UCSD-AML1 (cell line): Measurements from ENCODE around the gene FAM78A.
"Not testable (repeated sequence)": the region's sequence is repeated elsewhere in the genome, so short reads cannot be mapped to it uniquely, and the experiment has no call there.

Source experiments
- DNase-seq: peaks from one replicate; lab custom pipeline; 2025; ENCODE audit not compliant: unreplicated experiment; lab: John Stamatoyannopoulos, UW

Gene FAM78A

DNA sequence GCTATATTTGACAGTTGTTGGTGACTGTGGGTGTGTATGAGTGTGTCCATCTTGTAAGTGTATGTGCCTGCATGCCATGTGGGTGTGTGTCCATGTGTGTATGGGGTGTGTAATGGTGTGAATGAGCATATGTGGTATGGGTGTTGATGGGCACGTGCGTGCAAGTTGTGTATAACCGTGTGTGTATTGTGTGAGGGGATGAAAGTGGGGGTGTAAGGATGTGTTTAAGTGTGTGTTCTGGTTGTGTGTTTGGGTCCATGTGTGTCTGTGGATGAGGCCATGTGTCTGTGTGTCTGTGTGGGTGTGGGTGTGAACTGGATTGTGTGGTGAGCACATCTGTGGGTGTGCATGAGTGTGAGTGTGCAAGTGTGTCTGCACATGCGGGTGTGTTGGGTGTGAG is 5.9 kb upstream of the FAM78A start:
- no peak for DNase-seq

DNA sequence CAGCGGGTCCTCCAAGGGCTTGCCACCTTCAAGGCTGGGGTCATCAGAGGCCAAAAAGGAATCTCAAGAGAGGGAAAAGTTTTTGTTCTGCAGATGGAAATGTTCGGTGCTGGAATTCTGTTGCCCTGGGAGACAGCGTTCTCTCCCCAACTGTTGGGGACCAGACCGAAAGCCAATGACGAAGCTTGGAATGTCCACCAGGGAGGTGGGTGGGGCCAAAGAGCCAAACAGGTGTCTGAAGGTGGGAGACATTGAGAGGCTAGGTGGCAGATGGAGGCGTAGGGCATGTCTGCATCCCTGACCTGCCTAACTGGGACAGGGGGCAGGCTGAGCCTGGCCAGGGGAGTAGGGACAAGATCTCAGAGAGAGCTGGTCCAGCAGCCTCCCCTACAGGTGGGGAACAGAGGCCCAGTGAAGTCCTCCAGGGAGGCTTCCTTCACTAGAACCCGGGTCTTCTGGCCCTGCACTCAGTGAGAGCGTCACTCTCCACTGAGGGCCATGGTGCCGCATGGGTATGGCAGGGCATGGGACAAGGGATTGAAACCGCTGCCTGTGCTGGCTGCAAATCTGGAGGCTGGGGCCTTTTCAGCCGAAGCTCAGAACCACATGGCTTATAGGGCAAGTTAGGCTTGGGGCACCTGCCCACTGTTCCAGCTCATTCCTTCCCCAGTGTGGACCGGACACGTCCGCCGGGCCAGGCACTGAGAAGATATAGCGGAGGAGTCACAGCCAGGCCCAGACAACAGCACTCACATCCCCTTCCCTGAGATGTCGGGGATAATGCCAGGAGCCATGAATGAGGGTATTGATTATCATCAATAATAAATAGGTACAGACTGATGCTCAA is 5.0 kb upstream of the FAM78A start:
- DNase-seq: no peak

DNA sequence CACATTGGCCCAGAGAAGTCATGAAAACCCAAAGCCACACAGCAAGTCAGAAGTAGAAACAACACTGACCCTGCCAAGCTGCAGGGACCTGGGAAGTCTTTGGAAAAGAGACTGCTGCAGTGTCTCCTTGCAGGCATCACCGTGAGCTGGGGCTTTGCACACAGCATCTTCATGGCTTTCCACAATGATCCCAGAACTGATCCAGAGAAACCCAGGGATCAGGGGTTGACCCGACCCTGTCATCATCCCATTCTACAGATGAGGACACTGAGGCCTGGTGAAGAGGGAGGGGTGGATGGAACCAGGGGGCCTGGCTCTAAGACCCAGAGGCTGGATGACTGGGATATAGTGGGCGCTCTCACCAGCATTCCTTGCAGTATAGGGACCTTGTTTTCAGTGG is 4.3 kb upstream of the FAM78A start:
- DNase-seq: no peak

DNA sequence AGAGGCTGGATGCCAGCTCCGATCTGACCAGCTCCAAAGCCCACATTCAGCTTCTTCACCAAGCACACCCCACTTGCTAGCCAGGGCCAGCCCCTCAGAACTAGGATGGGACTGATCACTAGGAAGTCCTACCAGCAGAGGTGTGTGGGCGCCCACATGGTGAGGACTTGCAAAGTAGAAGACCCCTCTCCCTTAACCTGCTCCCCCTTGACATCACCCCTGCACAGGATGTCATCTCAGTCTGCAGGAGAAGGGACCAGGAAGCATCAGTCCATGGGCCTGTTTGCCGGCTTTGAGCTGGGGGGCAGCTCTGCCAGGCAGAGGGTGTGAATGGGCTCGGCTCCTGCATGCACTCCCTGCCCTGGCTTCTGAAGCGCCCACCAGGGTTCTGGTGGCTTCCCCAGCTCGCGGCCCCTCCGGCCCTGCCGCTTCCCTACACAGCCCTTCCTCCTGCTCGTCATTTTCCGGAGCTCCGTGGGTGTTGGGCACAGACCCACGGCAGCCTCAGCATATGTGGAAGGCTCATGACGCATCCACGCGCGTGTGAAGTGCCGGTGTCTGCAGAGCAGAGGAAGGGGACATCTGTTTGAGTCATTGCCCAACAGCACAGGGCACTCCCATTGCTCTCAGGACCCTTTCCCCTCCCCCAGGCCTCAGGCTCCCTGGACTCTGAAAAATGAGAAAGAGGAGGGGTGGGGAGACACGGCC is 3.7 kb upstream of the FAM78A start:
- no peak for DNase-seq

DNA sequence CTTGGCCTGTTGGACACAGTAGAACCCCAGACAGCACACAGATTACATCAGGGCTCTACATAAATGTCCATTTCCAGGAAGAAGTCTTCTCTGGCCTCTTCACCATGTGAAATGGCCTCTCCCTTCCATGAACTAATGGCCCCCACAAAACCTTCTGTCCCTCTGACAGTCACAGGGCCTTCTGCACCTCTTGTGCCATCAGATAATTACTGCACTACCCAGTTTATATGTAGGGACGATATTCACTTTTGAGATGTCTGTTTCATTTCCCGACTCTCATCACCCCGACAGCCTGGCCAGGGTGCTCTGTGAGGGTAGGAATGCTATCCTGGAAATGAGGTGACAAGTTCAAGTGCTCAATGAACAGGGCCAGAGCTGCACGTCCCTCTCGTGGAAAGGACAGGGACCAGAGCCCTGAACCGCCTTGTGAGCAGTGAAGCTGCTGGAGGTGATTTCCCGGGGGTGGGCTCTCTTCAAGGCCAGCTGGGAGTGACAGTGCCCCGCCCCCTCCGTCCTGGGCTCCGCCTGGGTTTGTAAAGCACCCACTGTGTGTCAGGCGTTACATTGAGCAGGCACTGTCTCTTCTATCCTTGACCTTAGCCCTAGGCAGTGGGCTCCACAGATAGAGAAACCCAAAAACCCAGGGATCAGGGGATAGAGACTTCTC is 3.0 kb upstream of the FAM78A start:
- DNase-seq: no peak

DNA sequence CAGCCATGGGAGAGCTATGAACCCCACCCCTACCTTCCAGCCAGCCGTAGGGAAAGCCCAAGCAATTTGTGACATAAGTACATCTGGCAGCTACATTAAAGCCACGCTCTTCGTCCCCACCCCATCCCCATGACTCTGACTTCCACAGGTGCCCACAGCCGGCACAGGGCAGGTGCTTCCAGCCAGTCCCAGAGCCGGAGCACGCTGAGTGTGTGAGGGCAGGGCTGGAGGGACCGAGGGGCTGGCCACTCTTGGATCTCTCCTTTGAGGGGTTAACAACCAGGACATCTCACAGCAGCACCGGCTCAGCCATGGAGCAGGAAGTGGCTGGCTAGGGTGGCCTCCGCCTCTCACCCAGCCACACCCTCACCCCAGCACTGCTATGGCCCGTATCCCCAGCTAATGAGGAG is 2.4 kb upstream of the FAM78A start:
- peak; percentile 55 for DNase-seq

DNA sequence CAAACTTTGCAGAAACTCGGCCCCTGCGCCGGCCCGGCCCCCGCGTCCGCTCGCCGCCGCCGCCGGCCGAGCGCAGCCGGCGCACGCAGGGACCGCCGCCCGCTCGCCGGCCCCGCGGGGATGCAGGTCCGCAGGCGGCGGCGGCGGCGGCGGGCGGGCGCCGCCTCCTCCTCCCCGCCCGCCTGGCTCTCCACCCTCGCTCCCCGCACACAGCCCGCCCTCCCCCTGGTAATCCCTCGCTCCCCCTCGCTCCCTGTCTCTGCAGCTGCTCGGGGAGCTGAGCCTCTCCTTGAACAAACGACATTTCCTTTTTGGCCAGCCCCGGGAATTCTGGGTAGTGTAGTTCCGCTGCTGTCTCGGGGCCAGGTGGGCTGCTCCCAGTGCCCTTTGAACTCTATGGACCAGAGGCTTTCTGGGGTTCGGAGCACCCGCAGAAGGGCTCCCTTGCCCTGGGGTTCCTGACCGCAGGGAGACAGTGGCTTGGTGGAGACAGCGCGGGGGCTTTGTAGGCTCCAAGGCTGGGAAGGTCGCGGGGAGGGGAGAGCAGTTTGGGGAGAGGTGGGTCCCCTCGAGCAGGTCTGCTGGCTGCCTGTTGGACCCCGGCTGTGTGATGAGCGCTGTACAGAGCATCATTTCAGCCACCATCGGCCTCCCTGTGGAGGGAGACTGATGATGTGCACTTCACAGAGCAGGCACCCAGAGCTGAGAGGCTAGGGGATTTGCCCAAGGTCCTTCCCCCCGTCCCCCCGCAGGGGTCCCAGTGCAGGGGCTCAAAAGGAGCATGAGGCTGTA is 1.8 kb upstream of the FAM78A start:
- peak; percentile 78 for DNase-seq

DNA sequence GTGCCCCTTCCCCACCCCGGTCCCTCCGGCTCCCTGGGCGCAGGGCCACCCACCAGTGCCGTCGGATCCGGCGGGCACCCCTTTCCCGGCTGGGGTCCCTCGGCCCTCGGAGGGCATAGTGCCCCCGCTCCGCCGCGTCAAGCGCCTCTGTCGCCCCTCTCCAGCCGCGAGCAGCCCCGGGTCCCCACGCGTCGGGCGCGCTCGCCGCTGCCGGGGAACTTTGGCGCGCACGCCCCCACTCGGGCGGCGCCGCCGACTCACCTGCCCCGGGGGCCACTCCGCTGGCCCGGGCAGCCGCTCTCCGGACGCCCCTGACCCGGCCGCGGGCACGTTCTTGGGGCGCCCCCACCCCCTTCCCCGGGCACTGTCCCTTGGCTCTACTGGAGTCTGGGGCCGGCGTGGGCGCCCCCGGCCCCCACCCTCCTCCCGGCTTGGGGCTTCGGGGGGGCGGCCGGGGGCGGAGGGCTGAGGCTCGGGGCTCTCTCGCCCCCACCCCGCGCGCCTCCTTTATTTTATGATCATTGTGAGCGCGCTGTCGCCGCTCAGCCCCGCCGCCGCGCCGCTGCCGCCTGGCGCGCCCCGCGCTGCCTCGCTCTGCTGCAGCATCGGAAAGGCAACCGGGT is 1.1 kb upstream of the FAM78A start:
- DNase-seq: peak; percentile 48

DNA sequence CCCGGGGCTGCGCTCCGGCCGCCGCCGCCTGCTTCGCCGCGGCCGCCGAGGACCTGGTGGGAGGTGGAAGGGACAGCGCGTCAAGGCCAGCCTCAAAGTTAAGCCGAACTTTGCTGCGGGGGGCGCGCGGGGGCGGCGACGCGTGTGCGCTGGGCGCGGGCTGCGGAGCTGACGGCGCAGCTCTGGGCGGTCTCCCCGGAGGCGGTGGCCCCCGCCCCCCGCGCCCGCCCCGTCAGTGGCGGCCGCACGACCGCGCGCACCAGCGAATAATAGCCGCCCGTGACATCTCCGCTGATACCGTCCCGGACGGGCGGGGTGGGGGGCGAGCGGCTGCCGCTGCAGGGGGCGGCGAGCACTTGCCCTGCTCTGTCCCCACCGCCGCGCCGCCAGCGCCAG is 579 bp upstream of the FAM78A start:
- DNase-seq: peak; percentile 49

DNA sequence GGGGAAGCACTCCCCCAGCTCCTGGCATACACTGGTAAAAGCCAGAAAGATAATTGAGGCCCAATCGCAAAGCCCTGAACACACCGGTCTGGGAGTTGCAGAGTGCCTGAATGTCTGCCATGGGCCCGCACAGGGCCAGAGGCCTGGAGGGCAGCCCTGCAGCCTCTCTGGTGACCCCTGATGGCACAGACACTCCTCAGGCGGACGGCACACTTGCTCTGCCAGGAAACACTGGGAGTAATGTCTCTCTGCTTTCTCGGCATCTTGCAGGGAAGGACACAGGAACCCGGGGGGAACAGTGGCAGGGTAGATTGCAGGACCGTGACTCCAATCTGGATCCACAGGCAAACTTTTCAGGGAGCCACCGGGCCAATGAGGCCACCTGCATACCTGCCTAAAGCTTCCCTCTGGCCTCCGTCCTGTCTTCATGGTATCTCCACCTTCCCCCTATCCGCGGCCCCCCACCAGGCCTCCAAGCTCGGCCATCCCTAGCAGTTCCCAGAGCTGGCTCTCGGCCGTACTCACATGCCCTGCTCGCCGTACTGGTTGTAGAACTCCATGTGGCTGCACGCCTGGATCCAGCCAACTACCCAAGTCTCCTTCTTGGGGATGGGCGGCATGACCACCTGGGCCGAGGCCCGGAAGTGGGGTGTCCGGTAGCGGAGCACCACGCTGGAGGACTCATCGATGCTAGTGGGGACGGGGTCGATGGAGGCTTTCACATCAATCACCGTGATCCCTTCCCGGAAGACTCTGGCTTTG is 797 bp downstream of the FAM78A start:
- peak; percentile 70 for DNase-seq

DNA sequence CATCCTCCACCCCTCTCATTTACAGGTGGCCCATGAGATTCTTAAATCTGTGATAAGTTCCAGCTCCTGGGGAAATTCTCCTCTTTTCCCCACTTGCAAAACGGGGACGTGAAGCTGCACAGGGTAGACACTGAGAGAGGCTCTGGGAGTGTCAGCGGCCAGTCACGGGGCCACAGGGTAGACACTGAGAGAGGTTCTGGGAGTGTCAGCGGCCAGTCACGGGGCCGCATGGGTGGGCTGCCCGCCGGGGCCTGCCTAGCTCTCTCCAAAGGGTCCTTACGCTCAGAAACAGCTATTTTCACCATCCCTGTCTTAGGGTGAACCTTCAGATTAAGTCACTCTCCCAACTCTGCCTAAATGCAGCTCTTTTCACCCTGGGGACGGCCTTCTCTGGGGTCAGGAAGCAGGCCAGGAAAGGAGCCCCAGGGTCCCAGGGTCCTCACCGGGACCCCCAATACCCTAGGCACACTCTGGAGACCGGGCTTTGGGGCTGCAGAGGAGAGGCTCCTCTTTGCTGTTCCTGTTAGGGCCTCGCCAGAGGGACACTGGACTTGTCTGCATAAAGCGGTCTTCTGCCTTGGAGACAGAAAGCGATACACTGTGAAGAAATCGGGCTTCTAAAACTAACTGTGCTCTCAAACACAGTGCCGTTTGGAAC is 1.5 kb downstream of the FAM78A start:
- peak; percentile 47 for DNase-seq

DNA sequence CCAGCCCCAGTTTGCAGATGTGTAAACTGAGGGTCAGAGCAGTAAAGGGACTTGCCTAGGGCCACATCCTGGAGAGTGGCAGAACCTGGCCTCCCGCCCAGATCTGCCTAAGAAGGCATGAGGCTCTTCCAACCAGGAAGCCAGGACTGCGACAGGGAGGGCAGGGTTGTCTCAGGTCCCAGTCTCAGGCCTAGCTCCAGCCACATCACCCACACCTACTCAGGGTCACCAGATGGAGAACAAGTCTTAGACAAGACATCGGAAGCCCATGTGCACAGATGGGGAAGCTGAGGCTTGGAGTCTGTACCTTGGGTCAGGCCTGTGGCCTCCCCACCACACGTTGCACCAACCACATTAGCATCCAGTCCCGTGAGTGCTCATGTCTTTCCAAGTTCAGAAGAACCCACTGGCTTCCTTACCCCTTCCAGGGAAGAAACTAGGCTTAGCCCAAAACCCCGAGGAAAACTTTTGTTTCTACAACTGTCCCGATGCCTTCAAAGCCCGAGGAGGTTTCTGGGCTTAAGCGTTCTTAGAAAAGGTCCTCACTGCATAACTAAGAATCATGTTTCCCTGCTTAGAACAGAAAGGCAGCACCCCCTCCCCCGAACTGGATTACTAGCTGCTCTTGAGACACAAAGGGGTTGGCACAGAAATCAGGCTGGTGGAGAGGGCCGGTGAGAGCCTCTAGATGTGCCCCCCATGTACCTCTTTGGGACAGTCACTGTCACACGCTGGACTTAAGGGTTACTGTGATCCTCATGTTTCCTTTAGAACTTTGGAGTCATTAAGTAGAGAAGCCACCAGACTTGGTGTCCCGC is 2.2 kb downstream of the FAM78A start:
- peak; percentile 47 for DNase-seq

DNA sequence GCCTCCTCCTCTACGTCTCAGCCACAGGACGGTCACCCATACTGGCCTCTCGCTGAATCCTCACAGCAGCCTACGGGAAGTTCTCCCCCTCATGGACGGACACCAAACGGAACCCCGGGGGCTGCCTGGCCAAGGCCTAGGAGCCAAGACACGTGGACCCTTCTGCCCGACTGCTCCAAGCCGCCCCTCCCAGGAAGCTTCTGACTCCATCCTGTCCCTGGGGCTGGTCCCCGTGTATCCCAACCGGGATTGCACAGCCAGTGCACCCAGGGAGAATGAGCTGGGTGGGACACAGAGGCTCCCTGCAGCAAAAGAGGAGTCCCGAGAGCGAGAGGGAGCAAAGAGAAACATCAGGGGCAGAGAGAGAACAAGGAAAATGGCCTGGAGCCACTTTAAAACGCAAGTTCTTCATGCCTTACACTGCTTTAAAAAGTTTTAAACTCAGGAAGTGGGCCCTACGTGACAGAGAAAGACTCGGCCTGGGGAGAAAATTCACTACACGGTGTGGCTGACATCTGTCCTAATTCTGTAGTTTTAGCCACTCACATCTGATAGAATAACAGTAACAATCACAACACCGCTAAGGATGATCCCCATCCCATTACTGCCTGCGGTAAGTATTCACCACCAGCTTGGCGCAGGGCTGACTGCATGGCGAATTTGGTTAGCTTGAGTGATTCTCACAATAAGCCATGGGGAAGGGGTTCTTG is 3.0 kb downstream of the FAM78A start:
- DNase-seq: peak; percentile 73

DNA sequence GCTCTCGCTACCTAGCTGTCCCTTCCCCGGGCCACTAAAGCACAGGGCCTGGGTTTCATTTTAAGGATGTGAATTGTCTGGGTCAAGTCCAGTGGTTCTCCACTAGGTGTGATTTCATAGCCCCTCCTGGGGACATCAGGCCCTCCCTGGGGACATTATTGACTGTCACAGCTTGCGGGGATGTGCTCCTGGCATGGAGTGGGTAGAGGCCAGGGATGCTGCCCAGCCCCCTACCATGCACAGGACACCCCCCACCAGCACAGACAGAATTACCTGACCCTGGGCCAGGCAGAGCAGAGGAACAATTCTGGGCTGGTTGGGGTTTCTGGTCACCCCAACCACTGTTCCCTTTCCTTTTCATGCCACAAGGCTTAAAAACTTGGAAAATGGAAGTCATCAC is 4.1 kb downstream of the FAM78A start:
- DNase-seq: no peak

DNA sequence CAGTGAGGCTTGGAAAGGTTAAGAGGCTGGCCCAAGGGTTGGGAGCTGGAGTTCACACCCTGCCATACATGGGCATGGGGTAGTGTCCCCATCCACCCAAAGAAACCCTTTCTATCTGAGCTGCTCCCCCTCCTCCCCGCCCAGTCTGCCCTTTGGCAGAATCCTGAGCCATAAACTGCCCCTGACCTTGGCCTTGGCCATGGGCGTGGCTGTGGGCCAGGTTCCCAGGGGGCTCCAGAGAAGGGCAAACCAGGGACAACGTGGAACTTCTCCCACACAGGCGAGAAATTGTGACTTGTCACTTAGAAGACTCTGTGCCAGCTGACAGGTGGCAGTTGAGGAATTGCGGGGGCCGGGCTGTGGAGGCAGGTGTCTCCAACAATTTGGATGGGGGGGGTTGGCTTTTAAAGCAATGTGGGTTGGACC is 4.8 kb downstream of the FAM78A start:
- no peak for DNase-seq

DNA sequence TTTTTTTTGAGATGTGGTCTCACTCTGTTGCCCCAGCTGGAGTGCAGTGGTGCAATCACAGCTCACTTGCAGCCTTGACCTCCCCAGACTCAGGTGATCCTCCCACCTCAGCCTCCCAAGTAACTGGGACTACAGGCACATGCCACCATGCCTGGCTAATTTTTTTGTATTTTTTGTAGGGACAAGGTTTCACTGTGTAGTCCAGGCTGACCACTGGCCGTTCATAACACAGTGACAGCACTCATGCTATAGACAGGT is 5.4 kb downstream of the FAM78A start:
- not testable (repeated sequence) for DNase-seq

DNA sequence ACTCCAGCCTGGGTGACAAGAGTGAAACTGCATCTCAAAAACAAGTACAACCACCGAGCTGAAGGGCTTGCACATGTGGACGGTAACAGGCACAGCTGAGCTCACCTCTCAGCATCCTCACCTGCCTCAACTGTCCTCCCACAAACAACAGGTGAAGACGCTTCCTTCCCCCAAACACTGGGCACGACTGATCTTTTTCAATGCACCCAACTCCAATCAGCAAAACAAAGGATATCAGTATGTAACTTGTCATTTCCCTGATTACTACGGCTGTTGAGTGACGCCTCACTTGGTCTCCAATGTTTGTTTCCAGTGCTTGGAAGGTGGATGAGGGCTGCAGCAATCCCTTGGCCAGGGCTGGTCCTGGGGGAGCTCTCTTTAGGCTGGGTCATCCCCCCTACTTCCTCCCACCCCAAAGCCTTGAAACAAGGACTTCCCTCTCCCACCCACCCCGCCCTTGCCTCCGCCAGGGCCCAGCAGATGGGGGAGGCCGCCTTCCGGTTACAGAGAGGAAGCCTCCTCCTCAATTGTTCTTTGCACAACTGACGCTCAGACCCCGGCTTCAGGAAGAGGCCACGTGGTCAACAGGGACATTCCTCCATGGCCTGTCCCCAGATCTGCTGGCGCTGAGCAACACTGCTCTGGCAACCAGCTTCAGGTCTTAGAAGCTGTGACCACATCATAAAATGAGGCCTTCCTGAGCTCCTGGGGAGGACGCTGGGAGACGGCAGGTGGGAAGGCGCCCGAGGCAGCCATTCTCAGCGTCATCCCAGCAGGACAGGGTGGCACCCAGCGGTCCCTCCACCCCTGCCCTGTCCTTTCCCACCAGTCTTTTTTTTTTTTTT is 5.9 kb downstream of the FAM78A start:
- DNase-seq: peak; percentile 86
